IMR-90 (cell line): ENCODE results near the gene TINCR. TPM values are rescaled to one million over a fixed set of nuclear protein-coding genes. Genes with fewer than 3 reads are reported as not detected.

ENCODE experiments used
- ATAC-seq: fragments of 200-7000 bp; cut with Tn5 transposase; 2 replicates; pipeline ENCODE4 v1.9.1; 2020; ENCODE audit warnings: low read depth, mild to moderate bottlenecking, moderate library complexity
- BruUV-seq: library from RNA; stranded (reverse); fragments of 400-500 nt; replicated peaks from 2 replicates; lab custom pipeline; 2021; lab: Mats Ljungman, UMichigan
- CTCF ChIA-PET: fragments of 300-600 bp; formaldehyde crosslinking; extraction: SDS; loops from one replicate; lab custom pipeline; 2021; ENCODE audit warnings: antibody characterized with exemption; lab: Yijun Ruan, JAX
- POLR2A ChIA-PET: fragments of 300-600 bp; sonication (Branson Sonifier 250); formaldehyde crosslinking; loops from one replicate; lab custom pipeline; 2022; ENCODE audit warnings: antibody characterized with exemption; ENCODE audit not compliant: unreplicated experiment; lab: Charles Lee
- DNase-seq: peaks from one replicate; pipeline ENCODE4 v3.0.0; 2013
- H2AFZ ChIP-seq: replicated peaks from 2 replicates; pipeline ENCODE3; 2013; ENCODE audit warnings: low read length, mild to moderate bottlenecking; ENCODE audit not compliant: poor library complexity
- H2AK5ac ChIP-seq: 2 replicates; pipeline ENCODE4 v1.6.1; 2013; ENCODE audit warnings: low read depth, low read length, inconsistent platforms
- H2AK9ac ChIP-seq: replicated peaks from 2 replicates; pipeline ENCODE3; 2013; ENCODE audit warnings: mild to moderate bottlenecking, low read depth, low read length, moderate library complexity; ENCODE audit not compliant: poor library complexity
- H2BK120ac ChIP-seq: 2 replicates; pipeline ENCODE4 v1.6.1; 2013; ENCODE audit warnings: low read depth, low read length, inconsistent platforms
- H2BK15ac ChIP-seq: 3 replicates; pipeline ENCODE4 v1.6.1; 2013; ENCODE audit warnings: low read depth, low read length, inconsistent platforms
- H2BK20ac ChIP-seq: 2 replicates; pipeline ENCODE4 v1.6.1; 2013; ENCODE audit warnings: low read depth, mild to moderate bottlenecking, inconsistent platforms, low read length, moderate library complexity
- H2BK5ac ChIP-seq: 2 replicates; pipeline ENCODE4 v1.6.1; 2013; ENCODE audit warnings: mild to moderate bottlenecking, low read depth, low read length, inconsistent platforms; ENCODE audit not compliant: poor library complexity, severe bottlenecking
- H3K14ac ChIP-seq: replicated peaks from 2 replicates; pipeline ENCODE4 v1.6.1; 2013; ENCODE audit warnings: low read depth, low read length, inconsistent platforms
- H3K18ac ChIP-seq: 2 replicates; pipeline ENCODE4 v1.6.1; 2013; ENCODE audit warnings: low read depth, low read length, control low read depth
- H3K23ac ChIP-seq: 2 replicates; pipeline ENCODE4 v1.6.1; 2013; ENCODE audit warnings: low read depth, low read length, inconsistent platforms
- H3K27ac ChIP-seq: 2 replicates; pipeline ENCODE4 v1.5.1; 2013; ENCODE audit warnings: mild to moderate bottlenecking, control low read depth, low read length; ENCODE audit not compliant: insufficient read depth
- H3K27me3 ChIP-seq: 2 replicates; pipeline ENCODE4 v1.6.1; 2013; ENCODE audit warnings: low read length; ENCODE audit not compliant: control insufficient read depth, insufficient read depth
- H3K36me3 ChIP-seq: 2 replicates; pipeline ENCODE4 v1.6.1; 2013; ENCODE audit warnings: low read length, mixed read lengths; ENCODE audit not compliant: control insufficient read depth, insufficient read depth
- H3K4ac ChIP-seq: 2 replicates; pipeline ENCODE4 v1.6.1; 2013; ENCODE audit warnings: low read depth, low read length, inconsistent platforms
- H3K4me1 ChIP-seq: 2 replicates; pipeline ENCODE4 v1.6.1; 2013; ENCODE audit warnings: low read length, mixed read lengths; ENCODE audit not compliant: control insufficient read depth, insufficient read depth
- H3K4me2 ChIP-seq: 2 replicates; pipeline ENCODE4 v1.6.1; 2013; ENCODE audit warnings: low read depth, mild to moderate bottlenecking, control low read depth, low read length, moderate library complexity
- H3K4me3 ChIP-seq: 2 replicates; pipeline ENCODE4 v1.5.1; 2013; ENCODE audit warnings: low read depth, mild to moderate bottlenecking, control low read depth, low read length, moderate library complexity; ENCODE audit not compliant: insufficient read depth
- H3K56ac ChIP-seq: 2 replicates; pipeline ENCODE4 v1.6.1; 2013; ENCODE audit warnings: low read length, inconsistent platforms; ENCODE audit not compliant: insufficient read depth; ENCODE audit errors: extremely low read depth
- H3K79me1 ChIP-seq, 2 experiments: 2 replicates each; pipeline ENCODE4 v1.6.1; 2013; ENCODE audit warnings: low read length in 2 of 2, inconsistent platforms in 1 of 2, low read depth in 1 of 2
- H3K9ac ChIP-seq: 2 replicates; pipeline ENCODE4 v1.6.1; 2013; ENCODE audit warnings: low read depth, low read length, control low read depth
- H3K9me1 ChIP-seq: 2 replicates; pipeline ENCODE4 v1.6.1; 2013; ENCODE audit warnings: low read length, inconsistent platforms; ENCODE audit not compliant: insufficient read depth
- H3K9me3 ChIP-seq: 2 replicates; pipeline ENCODE4 v1.6.1; 2013; ENCODE audit warnings: low read length; ENCODE audit not compliant: control insufficient read depth, insufficient read depth
- H4K20me1 ChIP-seq: 2 replicates; pipeline ENCODE4 v1.6.1; 2013; ENCODE audit warnings: low read length, inconsistent platforms; ENCODE audit not compliant: insufficient read depth
- H4K5ac ChIP-seq: 2 replicates; pipeline ENCODE4 v1.6.1; 2013; ENCODE audit warnings: mild to moderate bottlenecking, low read depth, low read length, control low read depth
- H4K8ac ChIP-seq, 2 experiments: 2 replicates each; pipeline ENCODE4 v1.6.1; 2013; ENCODE audit warnings: low read depth in 2 of 2, low read length in 2 of 2, control low read depth in 1 of 2, inconsistent platforms in 1 of 2
- H4K91ac ChIP-seq: 2 replicates; pipeline ENCODE4 v1.6.1; 2013; ENCODE audit warnings: low read depth, low read length, inconsistent platforms; ENCODE audit not compliant: insufficient read depth
- CTCF ChIP-seq: conservative IDR thresholded peaks from 2 replicates; pipeline ENCODE4 v1.5.1; 2012; ENCODE audit warnings: mild to moderate bottlenecking, low read depth, low read length, improper control_type of control experiment
- MAFK ChIP-seq: IDR thresholded peaks from 2 replicates; pipeline ENCODE4 v1.6.1; 2012; ENCODE audit warnings: low read depth, low read length, improper control_type of control experiment
- WGBS, 2 experiments: methylation state at CpG; one replicate each; pipeline versions ENCODE4 v1.1.5 to v1.1.7; 2013; ENCODE audit warnings: missing lambda C conversion rate in 2 of 2; ENCODE audit not compliant: insufficient read length in 1 of 2; ENCODE audit errors: extremely low coverage in 2 of 2; 5-methylcytosine and 5-hydroxymethylcytosine counted together
- dilution Hi-C: fragments of 300-500 bp; cut with HindIII; formaldehyde crosslinking; loops from one replicate; pipeline ENCODE4 v1.14.3; 2018; ENCODE audit warnings: low sequenced_read_pairs; ENCODE audit not compliant: unreplicated experiment
- in situ Hi-C: fragments of 300-500 bp; cut with MboI; formaldehyde crosslinking; loops from 3 replicates; pipeline ENCODE4 v1.14.3; 2019; ENCODE audit warnings: low sequenced_read_pairs, inconsistent platforms, mixed read lengths
- intact Hi-C: fragments of 100-400 bp; cut with micrococcal nuclease; formaldehyde crosslinking; loops from 2 replicates; pipeline ENCODE4 v1.10.0; 2022
- polyA plus RNA-seq, 3 experiments: library from polyadenylated mRNA; depleted of rRNA; stranded (reverse); fragments of >200 nt; gene quantifications; 2 replicates each; pipeline ENCODE4 v1.2.3, GENCODE V29; 2012; ENCODE audit warnings: low replicate concordance in 1 of 3
- total RNA-seq: library from RNA; depleted of rRNA; stranded (reverse); fragments of >200 nt; gene quantifications from 2 replicates; pipeline ENCODE4 v1.2.3, GENCODE V29; 2012

TINCR gene
- total and polyA plus RNA-seq, 2 of the 4 experiments (the other 2 are of a cell fraction), result 0.05 TPM; not detected in 1

- CTCF ChIA-PET, result no interaction called here
- Histone ChIP-seq H2AK5ac (no peak overlapping the region), H2BK5ac (no peak overlapping the region), H3K4me3 (no peak overlapping the region), H3K27ac (no peak overlapping the region), H3K18ac (no peak overlapping the region), H4K20me1 (no peaks in the 10 kb centered on the region), H3K36me3 (no peaks in the 10 kb centered on the region), H4K8ac (no peak overlapping the region), H3K79me1 (no peaks in the 10 kb centered on the region), H2BK15ac (no peak overlapping the region), H3K4me1 (no peaks in the 10 kb centered on the region), H4K5ac (no peak overlapping the region), H2AK9ac (no peak overlapping the region), H2AFZ (no peak overlapping the region), H3K9ac (no peak overlapping the region), H3K9me3 (no peaks in the 10 kb centered on the region), H3K4me2 (no peak overlapping the region), H4K91ac (no peak overlapping the region), H2BK120ac (no peak overlapping the region), H2BK20ac (no peak overlapping the region), H3K27me3 (peaks cover 20% of the 10 kb centered on the region), H3K14ac (no peak overlapping the region), H3K9me1 (no peaks in the 10 kb centered on the region), H3K4ac (no peak overlapping the region), H3K23ac (no peak overlapping the region), H3K56ac (no peak overlapping the region)
- no CpG with 5 or more reads among the region's 8 CpGs for WGBS, 2 experiments
- TF ChIP-seq MAFK (no peak), CTCF (0 out of 2 replicates have a peak, but pooled peaks have one; percentile 5)
- BruUV-seq, result no TSS peak
- dilution Hi-C loops (no loop called here), intact Hi-C loops (no loop called here), in situ Hi-C loops (no loop called here)
- ATAC-seq (no peak), DNase-seq (no peak)
- POLR2A ChIA-PET, result no interaction called here
Observed at GRCh38 chr19:5542665-5543064, 25.1 kb downstream of the TINCR start.
